Tibial nerve (tissue), 3 donors: ENCODE data around the gene ZNF674.

Experiments used
- POLR2A ChIP-seq, 2 donors: fragments of 450-650 bp; IDR thresholded peaks; one replicate each; pipeline ENCODE4 v1.6.1; 2017; ENCODE audit warnings: antibody characterized with exemption in 2 of 2, mild to moderate bottlenecking in 2 of 2, moderate library complexity in 2 of 2
- TF ChIP-seq, protein P1 (sequence below), 5 experiments: fragments of 200-600 bp in 3 of 5; fragments of 450-650 bp in 2 of 5; sonication (generic) in 3 of 5; IDR thresholded peaks; one replicate each; pipeline ENCODE4 v1.5.1; 2016 to 2019; ENCODE audit warnings: antibody characterized with exemption in 5 of 5, mild to moderate bottlenecking in 3 of 5, moderate library complexity in 2 of 5

GRCh38 chrX:46456125-46456922 is 88.9 kb downstream of the ZNF674 start:
- no peak for TF ChIP-seq POLR2A (IDR thresholded peaks at IDR 0.05)
- TF ChIP-seq, protein P1, sequence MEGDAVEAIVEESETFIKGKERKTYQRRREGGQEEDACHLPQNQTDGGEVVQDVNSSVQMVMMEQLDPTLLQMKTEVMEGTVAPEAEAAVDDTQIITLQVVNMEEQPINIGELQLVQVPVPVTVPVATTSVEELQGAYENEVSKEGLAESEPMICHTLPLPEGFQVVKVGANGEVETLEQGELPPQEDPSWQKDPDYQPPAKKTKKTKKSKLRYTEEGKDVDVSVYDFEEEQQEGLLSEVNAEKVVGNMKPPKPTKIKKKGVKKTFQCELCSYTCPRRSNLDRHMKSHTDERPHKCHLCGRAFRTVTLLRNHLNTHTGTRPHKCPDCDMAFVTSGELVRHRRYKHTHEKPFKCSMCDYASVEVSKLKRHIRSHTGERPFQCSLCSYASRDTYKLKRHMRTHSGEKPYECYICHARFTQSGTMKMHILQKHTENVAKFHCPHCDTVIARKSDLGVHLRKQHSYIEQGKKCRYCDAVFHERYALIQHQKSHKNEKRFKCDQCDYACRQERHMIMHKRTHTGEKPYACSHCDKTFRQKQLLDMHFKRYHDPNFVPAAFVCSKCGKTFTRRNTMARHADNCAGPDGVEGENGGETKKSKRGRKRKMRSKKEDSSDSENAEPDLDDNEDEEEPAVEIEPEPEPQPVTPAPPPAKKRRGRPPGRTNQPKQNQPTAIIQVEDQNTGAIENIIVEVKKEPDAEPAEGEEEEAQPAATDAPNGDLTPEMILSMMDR (IDR thresholded peaks at IDR 0.05) = no peak
